Stomach (tissue), 9 donors: ENCODE measurements around the gene PDSS2. TPM values are rescaled to one million over a fixed set of nuclear protein-coding genes. Genes with fewer than 3 reads are reported as not detected.

Experiments used
- DNase-seq, 2 donors: peaks; one replicate each; pipeline versions ENCODE4 v3.0.0 to v3.0.0-alpha.2; 2013 to 2019
- H3K27ac ChIP-seq, 5 donors: fragments of 200-600 bp in 4 of 5; sonication (generic) in 4 of 5; one replicate each; pipeline ENCODE4 v1.5.1; 2013 to 2019; ENCODE audit warnings: mild to moderate bottlenecking in 1 of 5, moderate library complexity in 1 of 5
- H3K27me3 ChIP-seq, 3 donors: fragments of 200-600 bp; sonication (generic); one replicate each; pipeline ENCODE4 v1.5.1; 2017 to 2019; ENCODE audit warnings: mixed run types in 1 of 3
- H3K36me3 ChIP-seq, 4 donors: fragments of 200-600 bp; sonication (generic); 1 replicate in 3 of 4; 2 replicates in 1 of 4; pipeline ENCODE4 v1.5.1; 2016 to 2019
- H3K4me1 ChIP-seq, 4 donors: fragments of 200-600 bp; sonication (generic); one replicate each; pipeline ENCODE4 v1.5.1; 2016 to 2019
- H3K4me3 ChIP-seq, 4 donors: fragments of 200-600 bp; sonication (generic) in 3 of 4; one replicate each; pipeline ENCODE4 v1.5.1; 2016 to 2019; ENCODE audit warnings: mild to moderate bottlenecking in 1 of 4
- H3K9me3 ChIP-seq, 4 donors: fragments of 200-600 bp; sonication (generic); one replicate each; pipeline ENCODE4 v1.5.1; 2016 to 2019
- CTCF ChIP-seq, 7 experiments: fragments of 450-650 bp in 4 of 7; fragments of 200-600 bp in 3 of 7; sonication (generic) in 3 of 7; IDR thresholded peaks; one replicate each; pipeline ENCODE4 v1.5.1; 2016 to 2019; ENCODE audit warnings: antibody characterized with exemption in 7 of 7, control low read depth in 2 of 7, mild to moderate bottlenecking in 1 of 7
- EP300 ChIP-seq: sonication (generic); formaldehyde crosslinking; IDR thresholded peaks from one replicate; pipeline ENCODE4 v1.6.1; 2017; ENCODE audit warnings: antibody characterized with exemption
- POLR2A ChIP-seq, 4 donors: fragments of 450-650 bp; IDR thresholded peaks; one replicate each; pipeline ENCODE4 v1.6.1; 2016; ENCODE audit warnings: antibody characterized with exemption in 4 of 4, control low read depth in 2 of 4, mild to moderate bottlenecking in 1 of 4, moderate library complexity in 1 of 4
- POLR2AphosphoS5 ChIP-seq, 3 donors: sonication (generic); formaldehyde crosslinking; IDR thresholded peaks; one replicate each; pipeline ENCODE4 v1.6.1; 2016; ENCODE audit warnings: antibody characterized with exemption in 3 of 3
- WGBS, 5 donors: extraction: QIAGEN DNeasy Blood & Tissue Kit in 3 of 5; methylation state at CpG; one replicate each; pipeline versions ENCODE4 v1.1.5 to v1.1.7; 2013 to 2018; 5-methylcytosine and 5-hydroxymethylcytosine counted together
- intact Hi-C: fragments of 100-400 bp; cut with DNase I; formaldehyde crosslinking; loops from one replicate; pipeline ENCODE4 v1.15.1; 2023; ENCODE audit warnings: low total_unique reads
- polyA plus RNA-seq, 3 donors: library from polyadenylated mRNA; stranded (reverse); fragments of 200-250 nt; gene quantifications; one replicate each; pipeline ENCODE4 v1.2.3, GENCODE V29; 2013
- total RNA-seq, 5 donors: library from RNA; depleted of rRNA; stranded (reverse); fragments of >200 nt; gene quantifications; one replicate each; pipeline versions ENCODE4 v1.1.0 to v1.2.3, GENCODE V29; 2014 to 2016
- donor health status: healthy with polysubstance abuse.
- donor health status: Bipolar disorder and iron deficiency.
- donor health status: healthy.

PDSS2 gene
- total and polyA plus RNA-seq, 8 donors: 4.5 to 26.1 (median 9.8) TPM; not detected in 1

- no peak for DNase-seq
- TF ChIP-seq POLR2AphosphoS5 (IDR thresholded peaks at IDR 0.05) (no peak), EP300 (no peak), POLR2A (IDR thresholded peaks at IDR 0.05) (no peak), CTCF (IDR thresholded peaks at IDR 0.05) (no peak)
- no peak overlapping the region for H3K27ac ChIP-seq
- WGBS, 5 donors: 77 to 89% (median 86%) methylated on average over 2 of the region's 2 CpGs
- intact Hi-C loops: no loop called here
- no peak overlapping the region for H3K4me3 ChIP-seq
- no peaks in the 10 kb centered on the region for H3K9me3 ChIP-seq
- no peaks in the 10 kb centered on the region for H3K27me3 ChIP-seq
- no peaks in the 10 kb centered on the region for H3K36me3 ChIP-seq
- no peaks in the 10 kb centered on the region for H3K4me1 ChIP-seq
These were observed 115.0 kb downstream of the PDSS2 start for GRCh38 chr6:107344383-107344782.

- Histone ChIP-seq H3K27me3 (no peaks in the 10 kb centered on the region), H3K36me3 (no peaks in the 10 kb centered on the region), H3K4me1 (no peaks in the 10 kb centered on the region), H3K27ac (no peak overlapping the region), H3K4me3 (no peak overlapping the region), H3K9me3 (no peaks in the 10 kb centered on the region)
- intact Hi-C loops: no loop called here
- DNase-seq: no peak
- TF ChIP-seq POLR2A (IDR thresholded peaks at IDR 0.05) (no peak), CTCF (IDR thresholded peaks at IDR 0.05) (no peak), EP300 (no peak), POLR2AphosphoS5 (IDR thresholded peaks at IDR 0.05) (no peak)
- 92 to 98% (median 96%) methylated on average over 2 of the region's 2 CpGs for WGBS, 5 donors
These were observed 117.2 kb downstream of the PDSS2 start for GRCh38 chr6:107342144-107342543.

- Histone ChIP-seq H3K36me3 (no peaks in the 10 kb centered on the region), H3K4me3 (no peak overlapping the region), H3K27ac (no peak overlapping the region), H3K9me3 (no peaks in the 10 kb centered on the region), H3K4me1 (no peaks in the 10 kb centered on the region), H3K27me3 (no peaks in the 10 kb centered on the region)
- DNase-seq: no peak
- no peak for TF ChIP-seq POLR2A (IDR thresholded peaks at IDR 0.05)
- no peak for TF ChIP-seq CTCF (IDR thresholded peaks at IDR 0.05)
- no peak for TF ChIP-seq POLR2AphosphoS5 (IDR thresholded peaks at IDR 0.05)
- no peak for TF ChIP-seq EP300
- intact Hi-C loops: no loop called here
- WGBS, 5 donors: 76 to 88% (median 88%) methylated on average over 1 of the region's 1 CpG
These were observed 118.5 kb downstream of the PDSS2 start for GRCh38 chr6:107340881-107341280.

- no peak for DNase-seq
- peaks cover 0 to 8% (median 6%) of the 10 kb centered on the region in 4 donors for H3K36me3 ChIP-seq
- no peak overlapping the region for H3K27ac ChIP-seq
- no peaks in the 10 kb centered on the region for H3K27me3 ChIP-seq
- intact Hi-C loops: no loop called here
- no peak overlapping the region for H3K4me3 ChIP-seq
- no peaks in the 10 kb centered on the region for H3K4me1 ChIP-seq
- H3K9me3 ChIP-seq: no peaks in the 10 kb centered on the region
- TF ChIP-seq POLR2A (IDR thresholded peaks at IDR 0.05) (no peak), POLR2AphosphoS5 (IDR thresholded peaks at IDR 0.05) (no peak), CTCF (IDR thresholded peaks at IDR 0.05) (no peak), EP300 (no peak)
These were observed 122.1 kb downstream of the PDSS2 start for GRCh38 chr6:107337191-107337741.
